ENCODE measurements around the gene LIN7A.

LIN7A gene

DNA sequence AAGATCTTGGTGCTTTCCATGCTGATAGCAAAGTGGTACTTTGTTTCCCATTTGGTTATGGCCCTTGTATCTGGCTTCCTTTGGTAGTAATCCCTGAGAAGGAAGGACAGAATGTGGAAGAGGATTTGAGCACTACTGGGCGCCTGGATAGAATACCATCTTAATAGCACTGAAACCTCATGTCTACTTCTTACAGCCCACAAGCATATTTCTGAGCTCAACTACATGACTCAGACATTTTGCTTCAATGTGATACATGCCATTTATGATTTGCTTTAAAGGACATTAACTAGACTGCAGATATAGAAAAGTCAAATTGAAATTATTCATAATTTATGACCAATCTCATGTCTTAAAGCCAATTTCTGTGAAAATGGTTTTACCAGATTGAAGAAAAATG lies 80.4 kb downstream of the LIN7A start:
- no peak for DNase-seq

DNA sequence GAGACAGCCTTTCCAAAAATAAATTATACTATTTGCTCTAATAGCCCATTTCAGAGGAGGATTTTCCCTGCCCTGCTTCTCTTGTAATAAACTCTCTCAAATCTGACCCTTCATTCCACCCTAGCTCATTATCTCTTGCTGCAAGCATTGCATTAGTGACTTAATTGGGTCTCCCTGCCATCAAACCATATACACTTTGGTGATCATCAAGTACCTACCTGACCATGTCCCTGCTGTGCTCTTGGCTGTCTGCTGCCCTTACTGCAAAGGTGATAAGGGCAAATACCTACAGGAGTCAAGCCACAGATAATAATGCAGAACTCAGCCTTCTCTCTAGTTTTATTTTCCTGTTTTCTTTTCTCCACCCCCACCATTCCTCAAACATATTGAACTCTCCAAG lies 88.4 kb downstream of the LIN7A start:
- DNase-seq, result no peak

DNA sequence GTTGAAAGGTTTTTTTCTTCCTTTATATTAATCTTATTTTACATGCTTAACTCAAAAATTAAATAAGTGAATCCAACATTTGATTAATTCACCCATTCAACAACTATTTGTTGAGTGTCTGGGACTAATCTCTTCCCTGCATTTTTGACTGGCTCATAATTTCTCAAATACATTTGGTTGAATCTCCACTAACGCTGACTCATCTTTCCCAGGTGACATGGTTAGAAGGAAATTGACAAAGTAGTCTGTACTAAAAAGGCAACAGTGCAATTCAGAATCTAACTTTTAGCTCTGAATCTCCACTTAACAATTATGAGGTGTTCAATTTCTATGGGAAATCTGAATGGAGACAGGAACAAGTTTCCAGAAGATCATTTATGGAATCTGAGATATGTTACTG lies 88.9 kb downstream of the LIN7A start:
- no peak for DNase-seq

DNA sequence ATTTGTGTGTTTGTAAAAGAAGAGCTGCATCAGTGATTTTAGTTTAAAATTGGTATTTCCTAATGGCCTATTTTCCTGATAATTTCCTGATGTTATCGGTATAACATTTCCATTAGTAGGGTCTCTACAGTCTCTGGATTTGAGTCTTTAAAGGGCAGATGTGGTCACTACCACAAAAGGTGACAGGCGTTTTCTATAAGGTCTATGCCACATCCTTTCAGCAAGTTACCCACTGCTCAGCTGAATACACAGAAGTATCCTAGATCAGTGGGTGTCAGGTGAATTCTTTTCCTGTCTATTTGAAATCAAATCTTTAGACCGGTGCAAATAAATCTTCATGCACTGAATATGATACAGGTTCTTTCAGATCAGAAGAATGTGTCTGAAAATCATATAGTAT lies 90.2 kb downstream of the LIN7A start:
- DNase-seq, result no peak

DNA sequence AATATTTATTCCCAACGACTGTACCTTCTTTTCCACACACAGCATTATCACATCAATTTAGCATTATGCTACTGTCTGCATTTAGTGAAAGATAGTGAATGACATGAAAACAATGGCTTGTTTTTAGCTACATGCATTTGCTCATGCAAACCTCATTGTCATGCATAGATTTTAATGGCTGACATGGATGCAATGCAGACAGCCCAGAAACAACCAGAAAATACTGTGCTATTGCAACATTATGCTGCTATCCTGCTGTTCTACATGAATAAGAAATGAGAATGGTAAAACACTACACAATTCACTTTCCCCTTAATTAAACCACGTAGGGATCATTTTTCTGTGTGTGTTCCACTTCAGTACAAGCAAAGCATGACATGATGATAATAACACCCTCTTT lies 90.8 kb downstream of the LIN7A start:
- DNase-seq, result no peak

DNA sequence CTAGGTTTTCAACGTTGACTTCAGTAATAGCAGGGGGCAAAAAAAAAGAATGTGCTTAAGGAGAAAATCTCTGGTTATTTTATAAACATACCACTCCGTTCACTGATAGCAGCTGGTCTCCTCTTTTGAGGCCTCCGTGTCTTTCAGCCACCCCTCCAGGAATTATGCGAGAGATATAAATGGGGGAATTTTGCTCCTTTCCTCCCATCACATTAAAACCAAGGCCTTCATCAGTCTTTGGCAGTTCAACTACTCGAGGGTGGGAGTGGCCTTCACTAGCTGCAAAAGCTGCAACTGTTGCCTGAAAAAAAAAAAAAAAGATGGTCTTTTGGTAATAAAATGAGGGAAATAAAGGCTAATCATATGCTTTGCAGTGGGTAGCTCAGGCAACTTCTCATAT lies 92.1 kb downstream of the LIN7A start:
- no peak for DNase-seq

DNA sequence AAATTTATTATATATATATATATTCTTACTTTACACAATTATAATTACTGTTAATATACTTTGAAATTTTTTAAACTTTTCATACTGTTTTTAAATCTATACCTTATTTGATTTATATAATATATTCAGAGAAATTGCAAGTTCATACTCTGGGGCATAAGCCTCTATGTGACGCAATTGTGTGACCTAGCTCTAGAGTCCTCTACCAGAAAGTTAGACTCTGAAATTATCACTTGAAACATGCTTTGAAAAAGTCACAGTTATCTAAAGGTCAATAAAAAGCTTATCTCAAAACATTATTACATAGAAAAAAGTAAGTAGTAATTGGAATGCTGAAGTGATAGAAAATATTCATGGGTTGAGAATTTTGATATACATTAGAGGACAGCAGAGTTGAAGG lies 93.8 kb downstream of the LIN7A start:
- DNase-seq, result no peak

DNA sequence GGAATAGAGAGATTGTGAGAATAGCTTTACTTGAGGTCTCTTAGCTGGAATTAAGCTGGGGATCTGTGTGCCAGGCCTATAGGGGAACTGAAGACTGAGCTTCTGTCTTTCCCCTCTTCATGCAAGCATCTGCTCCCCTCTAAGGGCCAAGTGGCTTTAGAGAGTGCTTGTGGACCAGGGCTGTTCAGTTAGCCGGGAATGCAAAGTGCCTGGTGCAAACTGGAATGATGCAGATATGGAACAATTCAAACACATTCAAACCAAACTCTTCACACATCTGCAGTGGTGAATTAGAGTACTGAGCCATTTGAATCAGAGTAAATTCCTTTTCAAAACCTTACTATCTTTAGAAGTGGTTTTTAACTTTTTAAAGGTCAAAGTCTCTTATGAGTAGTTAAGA lies 99.0 kb downstream of the LIN7A start:
- DNase-seq, result no peak

DNA sequence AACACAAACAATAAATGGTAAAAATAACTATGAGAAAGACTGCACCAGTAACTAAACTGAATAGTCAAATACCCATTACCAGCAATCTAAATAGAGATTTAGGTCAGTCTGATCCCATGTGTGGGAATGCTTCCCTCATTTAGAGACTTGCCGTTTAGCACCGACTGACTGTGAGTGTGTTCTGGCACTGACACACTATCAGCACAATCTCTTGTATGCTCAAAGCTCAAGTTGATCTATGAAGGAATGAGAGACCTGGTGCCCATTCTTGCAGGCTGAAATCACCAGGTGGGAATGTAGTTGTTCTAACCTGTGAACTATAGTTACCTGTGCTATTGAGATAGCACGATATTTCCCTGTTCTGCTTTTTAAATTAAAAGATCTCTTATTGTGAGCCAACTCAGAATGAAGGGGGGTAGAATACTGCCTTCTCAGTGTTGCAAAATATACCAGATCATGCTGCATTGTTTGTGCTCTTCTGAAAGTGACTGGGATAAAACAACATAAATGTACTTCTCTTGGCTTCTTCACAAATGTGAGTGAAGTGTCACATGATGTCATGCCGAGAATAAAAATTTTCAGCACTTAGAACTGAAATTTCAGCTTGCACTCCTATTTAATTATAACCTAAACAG lies 99.6 kb downstream of the LIN7A start:
- DNase-seq, result no peak

DNA sequence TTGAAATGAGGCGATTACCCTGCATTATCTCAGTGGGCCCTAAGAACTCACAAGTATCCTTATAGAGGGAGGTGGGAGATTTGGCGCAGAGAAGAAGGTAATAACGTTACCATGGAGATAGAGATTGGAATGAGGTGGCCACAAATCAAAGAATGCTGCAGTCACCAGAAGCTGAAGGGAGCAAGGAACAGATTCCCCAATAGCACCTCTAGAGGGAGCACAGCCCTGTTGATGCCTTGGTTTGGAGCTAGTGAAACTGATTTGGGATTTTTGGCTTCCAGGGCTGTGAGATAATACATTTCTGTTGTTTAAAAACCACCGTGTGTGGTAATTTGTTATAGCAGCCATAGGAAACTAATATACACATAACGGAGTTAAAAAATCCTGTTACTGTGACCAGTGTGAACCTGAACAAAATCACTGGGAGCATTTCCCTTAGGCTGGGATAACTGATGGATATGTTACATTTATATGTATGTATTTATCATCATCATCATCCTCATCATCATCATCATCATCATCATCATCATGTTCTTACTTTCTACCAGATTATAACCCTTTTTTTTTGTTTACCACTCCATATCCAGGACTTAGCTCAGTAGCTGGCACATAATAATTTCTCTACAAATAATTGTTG lies 100.3 kb downstream of the LIN7A start:
- DNase-seq, result no peak

DNA sequence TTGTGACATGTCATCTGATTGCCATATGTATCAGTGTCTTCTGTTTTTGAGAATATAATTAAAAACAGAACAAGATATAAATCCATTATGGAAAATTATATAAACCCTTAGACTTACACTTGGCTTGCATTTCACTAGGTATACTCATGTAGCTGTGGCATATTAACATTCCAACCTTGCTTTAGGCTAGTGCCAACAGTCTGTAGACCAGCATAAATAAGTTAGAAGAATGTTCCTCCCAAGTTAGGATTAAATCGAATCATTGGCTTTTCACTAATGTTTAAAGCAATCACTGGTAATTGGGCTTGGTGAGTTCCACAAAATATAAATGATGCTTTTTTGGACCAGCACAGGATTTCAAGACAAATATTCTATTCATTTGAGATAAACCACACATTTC lies 103.0 kb downstream of the LIN7A start:
- DNase-seq, result no peak

DNA sequence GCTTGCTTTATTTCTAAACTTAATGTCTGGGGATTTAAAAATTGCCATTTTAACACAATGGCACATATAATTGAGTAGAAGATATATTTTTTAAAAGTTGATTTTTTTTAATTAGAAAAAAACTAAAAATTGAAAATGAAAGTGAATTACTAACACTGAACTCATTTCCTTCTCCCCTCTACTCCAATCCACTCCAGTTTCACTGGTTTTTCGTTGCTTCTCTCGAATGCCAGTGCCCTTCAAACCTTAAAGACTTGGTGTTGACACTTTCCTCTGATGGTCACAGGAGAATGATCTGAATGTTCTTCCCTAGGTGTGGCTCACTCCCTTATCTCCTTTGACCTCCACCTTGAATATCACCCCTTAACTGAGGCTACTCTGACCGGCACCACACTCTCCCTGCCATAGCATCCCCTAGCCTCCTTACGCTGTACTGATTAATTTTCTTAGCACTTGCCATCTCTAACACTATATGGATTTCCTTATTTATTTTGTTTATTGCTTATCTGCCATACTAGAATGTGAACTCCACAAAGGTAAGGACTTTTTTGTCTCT lies 107.1 kb downstream of the LIN7A start:
- DNase-seq, result no peak

DNA sequence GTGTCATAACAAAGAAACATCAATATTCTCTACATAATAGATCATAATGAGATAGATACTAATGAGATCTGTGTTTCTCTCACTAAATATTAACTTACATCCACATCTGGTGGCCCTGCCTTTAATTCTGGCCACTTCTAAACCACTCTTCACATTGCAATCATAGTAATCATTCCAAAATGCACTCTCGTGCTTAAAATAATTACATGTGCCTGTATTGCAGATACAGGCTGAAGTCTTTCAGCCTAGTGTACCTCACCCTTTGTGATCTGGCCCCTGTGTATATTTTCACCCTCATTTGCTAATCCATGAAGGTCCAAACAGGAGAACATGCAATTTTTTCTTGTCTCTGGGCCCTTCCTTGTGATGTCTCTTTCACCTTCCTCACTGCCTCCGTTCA lies 108.0 kb downstream of the LIN7A start:
- no peak for DNase-seq

DNA sequence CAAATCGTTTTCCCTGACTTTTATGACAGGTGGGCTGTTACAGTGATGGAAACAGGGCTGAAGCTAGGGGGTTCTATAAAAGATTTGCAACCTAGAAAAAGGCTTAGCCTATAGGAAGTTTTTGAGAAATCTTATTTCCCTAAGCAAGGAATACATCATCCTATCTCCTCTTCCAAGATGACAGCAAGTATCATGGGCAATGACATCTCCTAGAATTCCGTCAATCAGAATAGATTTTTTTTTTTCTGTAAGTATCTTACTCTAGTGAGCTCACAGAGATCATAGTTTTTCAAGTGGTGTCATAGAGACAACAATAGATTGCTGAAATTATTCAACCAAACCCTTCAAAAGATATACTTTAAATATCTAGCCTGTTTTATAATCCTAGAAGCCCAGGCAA lies 112.2 kb downstream of the LIN7A start:
- DNase-seq, result no peak

DNA sequence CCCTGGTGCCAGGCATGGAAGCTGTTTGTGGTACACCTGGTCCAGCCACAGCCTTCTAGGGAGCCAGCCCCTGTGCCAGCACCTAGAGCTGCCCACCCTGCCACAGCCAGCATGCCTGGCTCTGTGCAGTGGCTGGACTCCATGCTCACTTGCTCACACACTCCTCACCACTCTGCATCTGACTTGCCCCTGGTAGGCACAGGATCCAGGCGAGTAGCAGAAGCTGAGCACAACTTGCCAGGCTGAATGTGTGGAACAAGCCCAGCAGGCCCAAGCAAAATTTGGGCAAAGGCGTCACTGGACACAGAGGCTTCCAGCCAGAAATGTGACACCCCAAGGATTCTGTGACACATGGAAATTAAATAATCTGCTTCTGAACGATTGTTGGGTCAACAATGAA lies 114.3 kb downstream of the LIN7A start:
- DNase-seq, result no peak

DNA sequence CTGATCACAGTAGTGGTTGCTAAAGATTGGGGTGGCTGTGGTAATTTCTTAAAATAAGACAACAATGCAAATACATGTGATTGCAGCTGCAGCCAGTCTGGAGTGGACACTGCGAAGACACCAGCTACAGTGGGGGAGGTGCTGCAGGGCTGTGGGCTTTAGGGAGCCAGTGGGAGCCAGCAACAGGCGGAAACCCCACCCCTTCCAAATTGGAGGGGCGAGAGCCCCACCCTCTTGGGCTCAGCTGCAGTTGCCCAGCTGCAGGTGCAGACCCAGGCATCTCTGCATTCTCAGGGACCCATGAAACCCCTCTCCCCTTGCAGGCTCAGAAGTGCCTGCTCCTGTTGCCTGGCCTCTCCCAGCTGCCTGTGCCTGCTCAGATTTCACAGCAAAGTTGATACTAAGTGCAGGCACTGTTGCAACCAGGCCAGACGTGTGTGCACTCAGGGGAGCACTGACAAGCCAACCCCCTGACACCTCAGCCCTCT lies 116.2 kb downstream of the LIN7A start:
- no peak for DNase-seq

DNA sequence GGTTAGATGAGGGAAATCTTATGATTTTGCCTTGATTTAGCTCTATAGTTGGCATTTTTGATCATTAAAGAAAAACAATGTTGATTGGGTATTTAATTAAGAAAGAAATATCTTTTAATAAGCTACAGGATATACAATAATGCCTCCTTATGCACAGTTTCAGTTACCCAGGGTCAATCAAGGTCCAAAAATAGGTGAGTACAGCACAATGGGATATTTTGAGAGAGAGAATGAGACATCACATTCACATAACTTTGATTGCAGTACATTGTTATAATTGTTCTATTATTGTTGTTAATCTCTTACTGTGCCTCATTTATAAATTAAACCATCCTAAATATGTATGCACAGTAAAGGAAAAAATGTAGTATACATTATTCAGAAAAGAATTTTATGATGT lies 118.9 kb downstream of the LIN7A start:
- no peak for DNase-seq

DNA sequence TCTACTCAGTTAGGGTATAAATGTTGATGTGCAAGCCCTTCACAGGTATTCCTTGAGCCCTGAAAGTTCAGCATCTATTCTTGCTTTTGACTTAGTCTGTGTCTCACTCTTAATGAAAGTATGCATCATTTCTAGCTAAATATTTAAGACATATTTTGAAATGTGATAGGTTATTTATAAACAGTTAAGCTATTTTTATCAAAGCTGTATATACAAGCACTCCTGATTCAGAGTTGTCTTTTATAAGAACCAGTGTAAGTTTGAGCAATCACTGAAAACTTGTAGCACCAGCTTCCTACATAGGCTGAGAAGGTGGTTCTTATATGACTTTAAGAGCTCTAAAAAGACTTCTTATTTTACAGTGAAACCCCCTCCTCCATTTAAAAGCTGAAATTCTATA lies 122.4 kb downstream of the LIN7A start:
- DNase-seq, result no peak

DNA sequence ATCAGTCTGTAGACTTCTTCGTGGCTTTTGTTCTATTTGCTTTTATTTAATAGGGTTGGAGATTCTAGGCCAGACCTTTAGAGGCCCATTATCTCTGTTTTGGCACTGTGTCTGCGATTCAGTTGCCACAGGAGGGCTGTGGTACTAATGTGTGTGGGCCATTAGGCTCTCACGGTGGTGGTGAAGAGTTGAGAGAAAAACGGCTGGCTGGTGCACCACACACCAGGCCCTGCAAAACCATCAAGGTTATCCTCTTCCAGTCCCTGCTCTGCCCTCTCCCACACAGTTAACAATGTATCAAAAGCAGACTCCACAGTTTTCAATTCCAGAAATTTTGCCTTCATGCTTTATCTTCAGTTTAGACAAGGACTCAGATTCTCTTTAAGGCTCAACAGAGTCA lies 123.3 kb downstream of the LIN7A start:
- no peak for DNase-seq

DNA sequence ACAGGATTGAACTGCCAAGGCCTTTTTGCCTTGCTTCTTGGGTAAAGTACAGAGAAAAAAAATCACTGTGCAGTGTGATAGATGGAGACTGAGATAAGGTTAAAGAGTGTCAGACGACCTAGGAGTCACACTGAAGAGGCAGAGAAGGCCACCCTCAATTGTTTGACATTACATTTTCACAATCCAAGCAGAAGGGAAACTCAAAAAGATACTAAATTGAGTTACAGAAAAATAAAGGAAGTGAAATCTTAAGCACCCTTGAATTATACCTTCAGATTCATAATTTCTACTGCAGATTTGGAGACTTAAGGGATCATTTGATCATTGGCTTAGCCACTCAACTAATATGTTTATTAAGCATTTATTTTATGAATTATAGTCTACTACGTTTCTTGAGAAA lies 123.9 kb downstream of the LIN7A start:
- no peak for DNase-seq

DNA sequence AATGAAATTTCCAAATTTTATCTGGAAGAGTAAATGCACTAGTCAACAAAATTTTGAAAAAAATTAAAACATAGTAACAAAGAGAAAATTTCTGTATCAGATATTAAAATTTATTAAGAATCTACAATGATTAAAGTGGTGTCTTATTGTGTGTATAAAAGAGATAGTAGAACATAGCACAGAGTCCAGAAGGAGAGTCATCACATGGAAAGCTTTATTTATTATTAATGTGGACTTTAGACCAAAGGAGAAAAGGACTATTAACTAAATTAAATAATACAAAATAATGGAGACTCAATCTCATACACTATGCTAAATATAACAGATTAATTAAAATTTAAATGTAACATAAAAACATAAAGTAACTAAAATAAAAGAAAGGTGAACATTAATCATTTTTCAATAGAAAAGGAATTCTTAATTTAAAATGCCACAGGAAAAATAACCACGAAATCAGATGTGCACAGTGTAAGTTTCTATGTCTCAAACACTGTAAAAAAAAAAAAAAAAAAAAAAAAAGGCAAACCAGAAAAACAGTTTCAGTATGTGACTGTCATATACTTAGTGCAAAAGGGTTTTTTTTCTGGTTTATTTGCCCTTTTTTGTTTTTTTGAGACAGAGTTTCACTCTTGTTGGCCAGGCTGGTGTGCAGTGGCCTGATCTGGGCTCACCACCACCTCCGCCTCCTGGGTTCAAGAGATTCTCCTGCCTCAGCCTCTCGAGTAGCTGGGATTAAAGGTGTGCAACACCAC lies 125.6 kb downstream of the LIN7A start:
- DNase-seq, result no peak

DNA sequence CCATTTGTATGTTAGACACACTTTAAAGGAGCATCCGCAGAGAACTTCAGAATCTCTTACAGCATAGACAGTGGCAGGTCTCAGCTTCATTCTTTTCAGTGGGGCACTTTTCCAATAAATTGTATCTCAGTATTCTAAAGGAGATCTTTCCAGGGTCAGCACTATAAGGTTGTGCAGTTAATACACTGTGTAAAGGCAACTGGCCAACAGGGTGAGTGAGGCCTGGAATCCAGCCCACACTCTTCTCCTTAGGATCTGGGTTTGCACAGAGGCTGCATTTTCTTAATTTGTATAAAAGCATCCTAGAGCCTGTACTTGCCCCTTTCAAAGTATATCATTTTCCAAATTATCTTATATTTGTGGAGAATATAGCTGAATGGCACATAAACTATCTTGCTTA lies 126.9 kb downstream of the LIN7A start:
- DNase-seq, result no peak

DNA sequence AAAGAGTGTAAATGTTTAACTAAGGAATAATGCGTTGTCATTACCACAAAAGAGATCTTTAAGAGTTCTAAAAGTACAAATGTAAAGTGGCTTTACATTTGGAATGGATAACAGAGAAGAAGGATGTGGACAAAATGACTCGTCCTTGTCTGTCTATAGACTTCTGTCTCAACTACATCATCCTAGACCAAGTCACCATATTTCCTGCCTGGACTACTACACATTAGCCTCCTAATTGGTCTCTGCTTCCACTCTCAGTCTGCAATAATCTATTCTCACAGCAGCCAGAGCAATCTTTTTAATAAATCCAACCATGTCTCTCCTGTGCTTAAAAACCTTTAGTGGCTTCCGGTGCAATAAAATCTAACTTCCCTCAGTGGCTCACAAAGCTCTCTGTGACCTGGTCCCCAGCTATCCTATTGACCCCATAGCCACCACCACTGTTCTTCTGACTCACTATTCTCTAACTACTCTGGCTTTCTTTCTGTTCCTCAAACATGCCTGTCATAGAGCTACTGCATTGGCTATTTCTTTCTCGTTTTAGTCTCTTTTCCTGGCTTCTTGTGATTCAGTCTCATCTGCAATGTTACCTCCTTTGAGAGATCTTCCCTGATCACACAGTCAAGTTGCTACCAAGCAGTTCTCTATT lies 130.0 kb downstream of the LIN7A start:
- DNase-seq, result no peak

DNA sequence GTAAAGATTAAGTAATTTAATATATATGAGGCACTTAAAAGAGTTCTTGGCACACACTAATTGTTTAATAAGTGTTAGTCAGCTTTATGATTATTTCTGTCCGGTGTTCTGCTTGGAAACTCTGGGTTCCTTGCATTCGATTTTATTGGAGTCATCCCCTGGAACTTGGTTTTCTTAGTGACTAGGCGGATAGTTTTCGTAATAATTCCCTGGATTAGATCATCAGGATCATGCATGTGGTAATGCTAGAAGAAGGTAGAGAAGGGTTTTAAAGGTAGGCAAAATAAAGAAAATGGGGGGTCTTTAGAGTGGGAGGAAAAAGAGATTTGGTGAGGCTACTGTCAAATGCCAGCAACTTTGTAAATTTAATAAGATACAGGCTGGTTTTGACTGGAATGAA lies 132.6 kb downstream of the LIN7A start:
- no peak for DNase-seq
